Fibroblast of the conjunctiva (primary cell): ENCODE data around the gene SLC26A8.
"Not testable (repeated sequence)": the region's sequence is repeated elsewhere in the genome, so short reads cannot be mapped to it uniquely, and the experiment has no call there.

Experiments used
- DNase-seq: peaks from one replicate; pipeline ENCODE4 v3.0.0-alpha.2; 2010; ENCODE audit warnings: low read depth

The SLC26A8 gene

DNA sequence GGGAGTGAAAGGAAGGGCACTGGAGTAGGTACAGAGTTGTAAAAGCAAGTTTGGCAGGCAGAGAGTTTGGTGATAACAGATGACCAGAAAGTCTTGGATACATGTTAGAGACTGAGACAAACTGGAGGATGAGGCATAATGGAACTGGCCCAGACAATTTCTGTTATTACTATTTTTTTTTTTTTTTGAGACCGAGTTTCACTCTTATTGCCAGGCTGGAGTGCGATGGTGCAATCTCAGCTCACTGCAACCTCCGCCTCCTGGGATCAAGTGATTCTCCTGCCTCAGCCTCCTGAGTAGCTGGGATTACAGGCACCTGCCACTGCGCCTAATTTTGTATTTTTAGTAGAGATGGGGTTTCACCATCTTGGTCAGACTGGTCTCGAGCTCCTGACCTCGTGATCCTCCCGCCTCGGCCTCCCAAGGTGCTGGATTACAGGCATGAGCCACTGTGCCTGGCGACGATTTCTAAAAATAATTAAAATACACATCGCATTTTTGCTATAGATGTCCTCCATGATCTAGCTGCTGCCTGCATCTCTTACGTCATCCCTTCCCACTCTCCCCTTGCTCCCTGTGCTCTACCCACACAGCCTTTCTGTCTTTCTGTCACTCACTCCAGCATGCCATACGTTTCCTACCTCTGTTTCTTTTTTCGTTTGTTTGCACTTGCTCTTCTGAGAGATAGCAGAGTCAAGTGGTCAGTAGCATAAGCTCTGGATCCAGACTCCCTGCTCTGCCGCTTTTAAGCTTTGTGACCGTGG, 26.7 kb upstream of the SLC26A8 start:
- DNase-seq = no peak

GRCh38 chr6:36050305-36050704, 25.9 kb upstream of the SLC26A8 start:
- DNase-seq = no peak

- DNase-seq = no peak
Observed at GRCh38 chr6:36049582-36049981, 25.1 kb upstream of the SLC26A8 start.

GRCh38 chr6:36042618-36043260, 18.3 kb upstream of the SLC26A8 start:
- DNase-seq = no peak

DNA sequence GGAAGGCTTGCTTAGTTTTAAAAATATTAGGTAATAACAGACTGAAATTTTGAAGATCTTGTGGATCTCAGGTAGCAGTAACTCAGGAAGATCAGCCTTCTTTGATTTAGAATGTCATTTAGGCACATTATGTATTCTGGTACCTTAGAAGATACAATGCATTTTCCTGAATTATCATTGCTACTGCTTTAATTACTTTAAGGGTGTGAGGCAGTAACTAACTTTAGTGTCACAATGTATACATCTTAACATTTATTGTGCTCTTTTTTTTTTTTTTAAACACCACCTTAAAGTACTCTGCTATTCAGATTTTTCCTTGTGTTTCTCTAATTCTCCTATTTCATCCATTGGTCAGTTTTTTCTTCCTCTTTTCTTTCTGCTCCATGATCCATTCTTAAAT, 16.5 kb upstream of the SLC26A8 start:
- no peak for DNase-seq

DNA sequence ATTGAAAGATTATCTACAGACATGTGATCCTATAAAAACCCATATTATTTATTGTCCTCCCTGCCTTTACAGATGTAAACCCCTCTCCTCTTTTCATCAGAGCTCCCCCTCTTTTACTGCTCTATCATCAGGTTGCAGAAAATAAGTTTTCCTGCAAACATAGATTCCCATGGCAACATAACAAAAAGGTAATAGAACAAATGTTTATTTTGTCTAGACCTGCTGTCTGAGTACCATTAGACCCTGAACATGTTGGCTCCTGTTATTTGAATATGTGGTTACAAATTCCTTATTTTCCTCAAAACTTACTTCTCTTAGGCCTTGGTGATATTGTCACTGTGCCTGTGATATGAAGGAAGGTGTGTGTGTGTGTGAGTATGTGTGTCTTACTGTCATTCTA, 14.7 kb upstream of the SLC26A8 start:
- no peak for DNase-seq

DNA sequence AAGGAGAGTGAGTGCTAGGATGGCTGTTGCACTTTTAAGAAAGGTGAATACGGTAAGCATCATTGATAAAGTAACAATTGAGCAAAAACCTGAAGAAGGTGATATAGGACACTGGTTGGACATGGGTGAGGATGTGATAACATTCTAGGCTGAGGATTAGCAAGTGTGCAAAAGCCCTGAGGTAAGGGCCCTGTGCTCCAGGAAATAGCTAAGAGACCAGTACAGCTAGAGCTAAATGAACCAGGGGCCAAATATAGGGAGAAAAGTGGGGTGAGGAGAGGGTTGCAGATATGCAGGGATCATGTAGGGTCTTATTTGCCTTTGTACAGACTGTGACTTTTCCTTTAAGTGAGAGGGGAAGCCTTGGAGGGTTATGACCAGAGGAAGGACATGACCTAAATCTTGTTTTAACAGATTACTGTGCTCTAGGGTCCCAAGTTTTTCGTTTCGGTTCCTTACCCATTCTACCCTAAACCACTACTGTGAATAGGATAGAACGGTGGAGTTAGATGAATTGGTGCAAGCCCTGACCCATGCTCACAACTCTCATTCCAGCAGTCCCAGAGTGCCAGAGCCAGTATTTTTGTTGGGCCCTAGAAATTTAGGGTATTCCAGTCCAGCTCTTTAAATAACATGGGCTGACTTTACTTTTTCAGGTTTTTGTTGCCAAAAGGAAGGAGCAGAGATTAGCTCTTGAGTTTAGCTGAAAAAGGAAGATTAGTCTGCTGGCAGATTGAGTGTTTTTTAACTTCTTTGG, 13.9 kb upstream of the SLC26A8 start:
- no peak for DNase-seq

DNA sequence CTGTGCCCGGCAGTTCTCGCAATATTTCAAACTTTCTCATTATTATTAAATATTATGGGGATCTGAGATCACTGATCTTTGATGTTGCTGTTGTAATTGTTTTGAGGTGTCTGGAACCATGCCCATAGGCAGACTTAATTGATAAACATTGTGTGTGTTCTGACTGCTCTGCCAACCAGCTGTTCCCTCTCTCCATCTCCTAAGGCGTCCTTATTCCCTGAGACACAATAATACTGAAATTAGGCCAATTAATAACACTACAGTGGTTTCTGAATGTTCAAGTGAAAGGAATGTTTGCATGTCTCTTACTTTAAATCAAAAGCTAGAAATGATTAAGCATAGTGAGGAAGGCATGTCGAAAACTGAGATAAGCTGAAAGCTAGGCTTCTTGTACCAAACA, 10.8 kb upstream of the SLC26A8 start:
- DNase-seq = no peak

- DNase-seq = no peak
Observed at GRCh38 chr6:36034441-36034840, 10.0 kb upstream of the SLC26A8 start.

- DNase-seq = no peak
Observed at GRCh38 chr6:36033935-36034334, 9.5 kb upstream of the SLC26A8 start.

DNA sequence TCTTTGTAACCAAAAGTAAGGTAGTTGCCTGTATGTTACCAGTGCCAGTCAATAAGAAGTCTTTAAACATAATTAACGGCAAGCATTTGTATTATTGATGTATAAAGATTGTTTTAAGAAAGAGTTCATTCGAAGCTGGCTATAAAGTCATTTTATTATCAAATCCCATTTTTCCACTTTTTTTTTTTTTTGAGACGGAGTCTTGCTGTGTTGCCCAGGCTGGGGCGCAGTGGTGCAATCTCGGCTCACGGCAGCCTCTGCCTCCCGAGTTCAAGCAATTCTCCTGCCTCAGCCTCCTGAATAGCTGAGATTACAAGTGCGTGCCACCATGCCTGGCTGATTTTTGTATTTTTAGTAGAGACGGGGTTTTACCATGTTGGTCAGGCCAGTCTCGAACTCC, 8.7 kb upstream of the SLC26A8 start:
- not testable (repeated sequence) for DNase-seq

- DNase-seq = no peak
Observed at GRCh38 chr6:36032261-36032660, 7.8 kb upstream of the SLC26A8 start.

GRCh38 chr6:36029464-36029863, 5.0 kb upstream of the SLC26A8 start:
- DNase-seq = peak; percentile 65

DNA sequence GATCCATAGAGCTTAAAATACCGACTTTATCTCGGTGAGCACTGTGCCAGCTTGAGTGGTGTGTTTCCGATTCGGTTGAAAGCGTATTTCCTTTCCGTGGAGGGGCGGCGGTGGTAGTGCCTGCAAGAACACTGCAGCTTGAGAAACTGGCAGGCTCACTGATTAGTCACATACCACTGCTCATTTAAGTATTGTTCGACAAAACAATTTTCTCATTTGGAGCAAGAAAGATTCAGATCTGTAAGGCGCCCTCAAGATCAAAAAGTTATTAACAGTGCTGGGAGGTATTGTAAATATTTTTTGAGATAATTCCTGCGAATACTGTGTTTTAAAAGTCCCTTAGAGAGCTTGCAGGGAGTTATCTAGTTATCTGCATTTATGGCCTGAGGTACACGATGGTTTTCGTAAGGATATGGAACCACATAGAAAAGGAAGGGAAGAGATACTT, 4.5 kb upstream of the SLC26A8 start:
- DNase-seq = peak; percentile 64

DNA sequence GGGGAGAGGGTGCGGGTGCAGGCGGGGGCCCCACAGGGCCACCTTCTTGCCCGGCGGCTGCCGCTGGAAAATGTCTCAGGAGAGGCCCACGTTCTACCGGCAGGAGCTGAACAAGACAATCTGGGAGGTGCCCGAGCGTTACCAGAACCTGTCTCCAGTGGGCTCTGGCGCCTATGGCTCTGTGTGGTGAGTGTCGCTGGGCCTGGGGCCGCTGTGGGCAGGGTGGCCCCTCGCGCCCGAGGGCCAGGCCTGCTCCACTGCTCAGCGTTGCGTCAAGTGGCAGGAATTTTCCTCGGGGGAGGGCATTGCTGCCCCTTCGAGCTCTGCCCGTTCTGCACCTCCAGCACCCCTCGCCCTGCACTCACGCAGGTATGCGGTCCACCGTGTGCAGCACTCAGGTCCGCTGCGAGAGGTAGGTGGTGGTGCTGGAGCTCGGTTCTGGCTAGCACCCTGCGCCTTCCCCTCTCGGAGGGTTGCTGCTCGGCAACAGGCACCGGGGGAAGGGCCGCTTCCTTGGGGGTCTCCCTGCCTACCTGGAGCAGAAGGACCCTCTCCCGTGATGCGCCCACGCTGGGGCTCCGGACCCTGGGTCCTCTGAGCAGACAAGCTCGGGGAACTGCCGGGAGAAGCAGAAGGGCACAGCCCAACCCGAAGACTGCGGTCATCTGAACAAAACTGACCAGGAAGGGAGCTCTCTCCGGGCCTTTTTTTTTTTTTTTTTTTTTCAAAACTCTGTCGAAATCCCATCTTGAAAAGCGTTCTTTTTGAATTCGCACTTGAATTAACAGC, 3.8 kb upstream of the SLC26A8 start:
- no peak for DNase-seq

- peak; percentile 99 for DNase-seq
Observed at GRCh38 chr6:36027501-36028087, 3.2 kb upstream of the SLC26A8 start, which contains the start of gene MAPK14. TSS of gene MAPK14 (plus strand) at chr6:36027808. CDS start at chr6:36028158, 350 bp downstream.

DNA sequence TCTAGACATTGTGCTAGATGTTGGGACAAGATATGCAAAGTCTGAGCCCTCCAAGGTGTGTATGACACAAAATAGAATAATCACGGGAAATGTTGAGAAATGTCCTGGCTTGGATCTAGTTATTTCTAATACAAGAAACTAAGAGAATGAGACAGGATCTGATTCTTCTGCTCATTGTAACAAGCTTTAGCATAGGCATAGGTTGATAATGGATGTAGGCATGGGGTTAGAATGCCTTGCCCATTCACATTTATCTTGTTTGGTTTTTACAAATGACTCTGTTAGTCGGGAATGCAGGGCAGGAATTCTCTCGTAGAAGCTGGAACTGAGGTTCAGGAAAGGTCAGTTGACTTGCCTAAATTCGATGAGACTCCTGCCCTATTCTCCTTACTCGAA, 1.5 kb upstream of the SLC26A8 start:
- DNase-seq = no peak

- DNase-seq = no peak
Observed at GRCh38 chr6:36025260-36025931, 955 bp upstream of the SLC26A8 start.

GRCh38 chr6:36020154-36020553, 4.3 kb downstream of the SLC26A8 start:
- no peak for DNase-seq

GRCh38 chr6:36019167-36019566, 5.3 kb downstream of the SLC26A8 start:
- no peak for DNase-seq

GRCh38 chr6:36018339-36018738, 6.1 kb downstream of the SLC26A8 start:
- no peak for DNase-seq
